ENCODE data around the gene MAN2B2.
"Not testable (repeated sequence)": the region's sequence is repeated elsewhere in the genome, so short reads cannot be mapped to it uniquely, and the experiment has no call there.

Gene MAN2B2

GRCh38 chr4:6640292-6641163 is 65.5 kb downstream of the MAN2B2 start, which contains the start of gene MRFAP1:
MRFAP1 (plus strand) TSS chr4:6640685; CDS start chr4:6640863, 178 bp downstream.
- DNase-seq (ENCODE audit: low read depth in 4 of 4, low spot score in 1 of 4), result peak; percentile 75 to 88 (median 85)

- DNase-seq (ENCODE audit: low read depth in 4 of 4, low spot score in 1 of 4), result no peak
Measured at GRCh38 chr4:6641164-6641970, 66.4 kb downstream of the MAN2B2 start.

GRCh38 chr4:6641971-6642320 is 67.0 kb downstream of the MAN2B2 start:
- DNase-seq (ENCODE audit: low read depth in 4 of 4, low spot score in 1 of 4), result no peak

GRCh38 chr4:6643141-6643847 is 68.3 kb downstream of the MAN2B2 start:
- DNase-seq (ENCODE audit: low read depth in 4 of 4, low spot score in 1 of 4), result no peak

GRCh38 chr4:6644792-6645530 is 70.0 kb downstream of the MAN2B2 start:
- no peak for DNase-seq (ENCODE audit: low read depth in 4 of 4, low spot score in 1 of 4)

- DNase-seq (ENCODE audit: low read depth in 4 of 4, low spot score in 1 of 4), result no peak
Measured at GRCh38 chr4:6647169-6647568, 72.2 kb downstream of the MAN2B2 start.

GRCh38 chr4:6647582-6648230 is 72.7 kb downstream of the MAN2B2 start:
- no peak for DNase-seq (ENCODE audit: low read depth in 4 of 4, low spot score in 1 of 4)

- no peak for DNase-seq (ENCODE audit: low read depth in 4 of 4, low spot score in 1 of 4)
Measured at GRCh38 chr4:6649216-6649615, 74.2 kb downstream of the MAN2B2 start.

- DNase-seq (ENCODE audit: low read depth in 4 of 4, low spot score in 1 of 4), result not testable (repeated sequence)
Measured at GRCh38 chr4:6654211-6654610, 79.2 kb downstream of the MAN2B2 start.

- not testable (repeated sequence) for DNase-seq (ENCODE audit: low read depth in 4 of 4, low spot score in 1 of 4)
Measured at GRCh38 chr4:6655291-6655690, 80.3 kb downstream of the MAN2B2 start.

- DNase-seq (ENCODE audit: low read depth in 4 of 4, low spot score in 1 of 4), result no peak
Measured at GRCh38 chr4:6655924-6656323, 80.9 kb downstream of the MAN2B2 start.

GRCh38 chr4:6657242-6658208 is 82.5 kb downstream of the MAN2B2 start:
- no peak for DNase-seq (ENCODE audit: low read depth in 4 of 4, low spot score in 1 of 4)

GRCh38 chr4:6658209-6658595 is 83.2 kb downstream of the MAN2B2 start:
- DNase-seq (ENCODE audit: low read depth in 4 of 4, low spot score in 1 of 4), result no peak

- DNase-seq (ENCODE audit: low read depth in 4 of 4, low spot score in 1 of 4), result peak in 2 of 4 experiments; percentile 20 to 38
Measured at GRCh38 chr4:6658597-6659075, 83.6 kb downstream of the MAN2B2 start.

- no peak for DNase-seq (ENCODE audit: low read depth in 4 of 4, low spot score in 1 of 4)
Measured at GRCh38 chr4:6659897-6660296, 84.9 kb downstream of the MAN2B2 start.

- no peak for DNase-seq (ENCODE audit: low read depth in 4 of 4, low spot score in 1 of 4)
Measured at GRCh38 chr4:6660430-6660829, 85.4 kb downstream of the MAN2B2 start.

GRCh38 chr4:6662591-6662990 is 87.6 kb downstream of the MAN2B2 start:
- DNase-seq (ENCODE audit: low read depth in 4 of 4, low spot score in 1 of 4), result no peak

GRCh38 chr4:6663596-6664393 is 88.8 kb downstream of the MAN2B2 start:
- no peak for DNase-seq (ENCODE audit: low read depth in 4 of 4, low spot score in 1 of 4)

All from stimulated activated CD4-positive, alpha-beta T cell treated with anti-CD3 and anti-CD28 coated beads, Interleukin-1b, Interleukin-23, amount 100 ng/mL, for 24 hours (primary cell).